Skeletal muscle tissue (tissue), 4 donors: ENCODE data around the gene FBXW7. TPM values are rescaled to one million over a fixed set of nuclear protein-coding genes. Genes with fewer than 3 reads are reported as not detected.

Experiments used
- H3K27ac ChIP-seq: one replicate; pipeline ENCODE4 v1.7.0; 2013; ENCODE audit warnings: mild to moderate bottlenecking, low read depth, low read length, inconsistent platforms
- H3K27me3 ChIP-seq, 3 donors: one replicate each; pipeline ENCODE4 v1.7.0; 2013; ENCODE audit warnings: low read length in 3 of 3; ENCODE audit not compliant: control insufficient read depth in 3 of 3, insufficient read depth in 3 of 3
- H3K36me3 ChIP-seq, 3 donors: one replicate each; pipeline ENCODE4 v1.7.0; 2013; ENCODE audit warnings: low read length in 3 of 3; ENCODE audit not compliant: control insufficient read depth in 3 of 3, insufficient read depth in 3 of 3
- H3K4me1 ChIP-seq, 3 donors: one replicate each; pipeline ENCODE4 v1.7.0; 2013; ENCODE audit warnings: low read length in 3 of 3, mild to moderate bottlenecking in 3 of 3; ENCODE audit not compliant: control insufficient read depth in 3 of 3, insufficient read depth in 3 of 3
- H3K4me3 ChIP-seq, 3 donors: one replicate each; pipeline ENCODE4 v1.7.0; 2013; ENCODE audit warnings: low read length in 3 of 3
- H3K9ac ChIP-seq, 3 donors: one replicate each; pipeline ENCODE4 v1.7.0; 2013; ENCODE audit warnings: low read length in 3 of 3, mild to moderate bottlenecking in 3 of 3, moderate library complexity in 2 of 3, low read depth in 1 of 3
- H3K9me3 ChIP-seq, 3 donors: one replicate each; pipeline ENCODE4 v1.7.0; 2013; ENCODE audit warnings: low read length in 3 of 3; ENCODE audit not compliant: control insufficient read depth in 3 of 3
- total RNA-seq: library from RNA; depleted of rRNA; stranded (reverse); fragments of >200 nt; gene quantifications from one replicate; pipeline ENCODE4 v1.2.3, GENCODE V29; 2014
- donor health status: Osteomylitis.

The FBXW7 gene
- total RNA-seq, 1 donor from 2014 or later: 102 TPM

DNA sequence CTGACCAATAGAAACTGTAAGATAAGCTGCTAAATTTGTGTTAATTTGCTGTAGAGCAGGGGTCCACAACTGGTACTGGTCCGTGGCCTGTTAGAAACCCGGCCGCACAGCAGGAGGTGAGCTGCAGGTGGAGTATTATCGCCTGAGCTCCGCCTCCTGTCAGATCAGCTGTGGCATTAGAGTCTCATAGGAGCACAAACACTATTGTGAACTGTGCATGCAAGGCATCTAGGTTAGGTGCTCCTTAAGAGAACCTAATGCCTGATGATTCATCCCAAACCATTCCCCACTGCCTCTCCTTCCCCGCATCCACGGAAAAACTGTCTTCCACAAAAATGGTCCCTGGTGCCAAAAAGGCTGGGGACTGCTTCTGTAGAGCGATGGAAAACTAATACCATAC, 19.7 kb downstream of the FBXW7 start:
- Histone ChIP-seq H3K4me1 (no peaks in the 10 kb centered on the region), H3K27ac (no peak overlapping the region), H3K9ac (no peak overlapping the region), H3K4me3 (no peak overlapping the region), H3K9me3 (no peaks in the 10 kb centered on the region), H3K36me3 (no peaks in the 10 kb centered on the region), H3K27me3 (no peaks in the 10 kb centered on the region)

DNA sequence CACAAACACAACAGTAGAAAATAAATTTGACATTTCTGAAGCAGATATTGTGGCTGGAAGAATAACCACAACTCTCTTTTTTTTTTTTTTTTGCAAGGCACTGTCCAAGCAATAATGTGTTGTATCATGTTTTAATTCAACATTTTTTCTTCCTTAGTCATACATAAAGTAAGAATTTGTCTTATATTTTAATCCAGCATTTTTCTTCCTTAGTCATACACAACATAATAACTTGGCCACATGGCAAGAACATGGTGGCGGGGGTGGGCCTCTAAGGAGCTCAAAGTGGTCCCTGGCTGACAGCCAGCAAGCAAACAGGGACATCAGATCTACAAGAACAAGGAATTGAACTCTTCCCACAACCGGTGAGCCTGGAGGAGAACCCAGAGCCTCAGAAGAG, 20.2 kb downstream of the FBXW7 start:
- Histone ChIP-seq H3K27me3 (no peaks in the 10 kb centered on the region), H3K4me1 (no peaks in the 10 kb centered on the region), H3K9ac (no peak overlapping the region), H3K36me3 (no peaks in the 10 kb centered on the region), H3K9me3 (no peaks in the 10 kb centered on the region), H3K27ac (no peak overlapping the region), H3K4me3 (no peak overlapping the region)

DNA sequence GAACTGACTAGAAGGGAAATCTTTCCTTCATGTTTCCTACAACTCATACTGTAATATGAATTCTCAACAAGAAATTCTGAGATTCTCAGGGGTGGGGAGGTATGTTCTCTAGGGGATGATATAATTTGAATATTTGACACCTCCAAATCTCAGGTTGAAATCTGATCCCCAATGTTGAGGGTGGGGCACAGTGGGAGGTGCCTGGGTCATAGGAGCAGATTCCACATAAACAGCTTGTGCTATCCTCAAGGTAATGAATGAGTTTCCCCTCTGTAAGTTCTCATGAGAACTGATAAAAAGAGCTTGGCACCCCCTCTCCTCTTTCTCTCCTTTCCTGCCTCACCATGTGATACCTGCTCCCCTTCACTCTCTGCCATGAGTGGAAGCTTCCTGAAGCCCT, 21.5 kb downstream of the FBXW7 start:
- no peaks in the 10 kb centered on the region for H3K27me3 ChIP-seq
- H3K9me3 ChIP-seq: no peaks in the 10 kb centered on the region
- H3K4me1 ChIP-seq: no peaks in the 10 kb centered on the region
- H3K27ac ChIP-seq: no peak overlapping the region
- H3K36me3 ChIP-seq: no peaks in the 10 kb centered on the region
- H3K9ac ChIP-seq: no peak overlapping the region
- no peak overlapping the region for H3K4me3 ChIP-seq

DNA sequence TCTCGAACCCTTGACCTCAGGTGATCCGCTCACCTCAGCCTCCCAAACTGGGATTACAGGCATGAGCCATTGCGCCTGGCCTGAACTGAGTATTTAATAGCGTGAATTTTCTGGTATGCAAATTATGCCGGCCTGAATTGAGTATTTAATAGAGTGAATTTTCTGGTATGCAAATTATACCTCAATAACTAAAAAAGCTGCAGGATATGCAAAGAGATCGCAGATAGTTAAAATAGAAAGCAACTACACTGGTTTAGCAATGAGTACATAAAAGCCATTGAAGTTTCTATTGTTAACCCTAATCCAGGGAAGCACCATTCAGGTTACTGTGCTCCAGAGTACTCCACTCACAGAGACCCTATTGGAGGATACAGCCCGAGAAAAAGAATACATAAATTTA, 22.8 kb downstream of the FBXW7 start:
- H3K9ac ChIP-seq: no peak overlapping the region
- H3K4me1 ChIP-seq: no peaks in the 10 kb centered on the region
- no peak overlapping the region for H3K27ac ChIP-seq
- H3K9me3 ChIP-seq: no peaks in the 10 kb centered on the region
- no peaks in the 10 kb centered on the region for H3K36me3 ChIP-seq
- H3K4me3 ChIP-seq: no peak overlapping the region
- H3K27me3 ChIP-seq: no peaks in the 10 kb centered on the region

DNA sequence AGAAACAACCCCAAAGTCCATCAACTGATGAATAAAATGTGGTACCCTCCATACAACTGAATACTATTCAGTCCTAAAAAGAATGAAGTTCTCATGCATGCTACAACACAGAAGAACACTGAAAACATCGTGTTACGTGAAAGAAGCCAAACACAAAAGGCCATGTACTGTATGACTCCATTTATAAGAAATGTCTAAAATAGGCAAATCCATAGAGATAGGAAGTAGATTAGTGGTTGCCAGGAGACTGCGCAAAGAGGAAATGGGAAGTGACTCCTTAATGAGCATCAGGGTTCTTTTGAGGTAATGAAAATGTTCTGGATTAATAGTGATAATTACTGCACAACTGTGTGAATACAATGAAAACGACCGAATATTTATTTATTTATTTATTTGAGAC, 23.4 kb downstream of the FBXW7 start:
- H3K27ac ChIP-seq: no peak overlapping the region
- H3K4me1 ChIP-seq: no peaks in the 10 kb centered on the region
- no peaks in the 10 kb centered on the region for H3K36me3 ChIP-seq
- H3K9ac ChIP-seq: no peak overlapping the region
- no peaks in the 10 kb centered on the region for H3K27me3 ChIP-seq
- no peaks in the 10 kb centered on the region for H3K9me3 ChIP-seq
- H3K4me3 ChIP-seq: no peak overlapping the region

DNA sequence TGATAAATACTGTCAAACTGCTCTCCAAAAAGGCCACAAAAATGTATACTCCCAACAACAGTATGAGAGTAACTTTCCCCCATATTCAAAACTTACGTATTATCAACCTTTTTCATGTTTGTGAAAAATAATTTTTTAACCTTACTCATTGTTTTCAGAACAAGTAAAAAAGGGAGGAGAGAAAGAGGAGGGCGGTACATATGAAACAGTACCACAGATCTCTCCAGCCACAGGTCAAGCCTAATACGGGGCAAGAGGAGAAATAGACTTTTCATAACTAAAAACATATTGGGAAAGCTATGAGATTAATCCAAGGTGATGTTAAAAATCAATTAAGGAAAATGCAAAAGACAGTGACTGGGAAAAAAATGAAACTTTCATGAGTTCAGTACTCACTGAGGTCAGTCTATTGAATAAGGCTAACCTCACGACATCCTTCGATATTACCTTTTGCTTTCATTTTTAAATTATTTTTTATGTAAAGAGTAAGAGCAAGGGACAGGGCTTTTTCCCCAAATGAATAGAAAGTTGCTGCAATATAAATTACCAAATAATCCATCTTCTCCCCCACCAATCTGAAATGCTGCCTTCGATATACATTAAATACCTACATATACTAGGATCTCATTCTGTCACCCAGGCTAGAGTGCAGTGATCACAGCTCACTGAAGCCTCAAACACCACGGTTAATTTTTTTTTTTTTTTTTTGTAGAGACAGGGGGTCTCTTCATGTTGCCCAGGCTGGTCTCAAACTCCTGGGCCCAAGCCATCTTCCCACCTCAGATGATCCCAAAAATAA, 25.3 kb downstream of the FBXW7 start:
- Histone ChIP-seq H3K27ac (no peak overlapping the region), H3K9me3 (no peaks in the 10 kb centered on the region), H3K27me3 (no peaks in the 10 kb centered on the region), H3K9ac (no peak overlapping the region), H3K4me3 (no peak overlapping the region), H3K4me1 (no peaks in the 10 kb centered on the region), H3K36me3 (no peaks in the 10 kb centered on the region)

DNA sequence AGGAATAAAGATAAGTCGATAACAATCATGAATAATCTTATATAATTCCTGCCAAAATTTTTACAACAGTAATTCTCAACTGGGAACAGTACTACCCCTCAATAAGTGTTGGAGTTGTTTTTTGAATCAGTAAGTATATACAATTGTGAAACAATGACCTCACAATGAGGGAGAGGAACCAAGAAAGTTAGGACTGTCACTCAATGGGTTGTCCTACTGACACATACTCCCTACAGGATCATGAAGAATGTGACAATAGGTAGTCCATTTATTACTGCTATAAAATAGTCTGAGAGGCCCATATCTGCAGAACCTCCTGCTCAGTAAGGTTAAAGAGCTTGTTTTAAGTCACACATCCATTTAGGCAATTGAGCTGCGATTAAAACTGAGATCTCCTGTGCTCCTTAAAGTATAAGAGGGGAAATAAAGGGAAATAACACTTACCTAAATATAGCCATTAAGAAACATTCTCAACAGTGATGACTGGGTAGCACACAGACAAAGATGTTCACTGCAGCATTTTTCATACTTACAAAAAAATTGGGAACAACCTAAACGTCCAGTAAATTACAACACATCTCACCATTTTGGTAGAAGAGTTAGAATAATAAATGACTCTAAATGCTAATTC, 26.2 kb downstream of the FBXW7 start:
- no peak overlapping the region for H3K4me3 ChIP-seq
- no peak overlapping the region for H3K9ac ChIP-seq
- no peaks in the 10 kb centered on the region for H3K9me3 ChIP-seq
- H3K27me3 ChIP-seq: no peaks in the 10 kb centered on the region
- no peaks in the 10 kb centered on the region for H3K36me3 ChIP-seq
- H3K4me1 ChIP-seq: no peaks in the 10 kb centered on the region
- no peak overlapping the region for H3K27ac ChIP-seq

DNA sequence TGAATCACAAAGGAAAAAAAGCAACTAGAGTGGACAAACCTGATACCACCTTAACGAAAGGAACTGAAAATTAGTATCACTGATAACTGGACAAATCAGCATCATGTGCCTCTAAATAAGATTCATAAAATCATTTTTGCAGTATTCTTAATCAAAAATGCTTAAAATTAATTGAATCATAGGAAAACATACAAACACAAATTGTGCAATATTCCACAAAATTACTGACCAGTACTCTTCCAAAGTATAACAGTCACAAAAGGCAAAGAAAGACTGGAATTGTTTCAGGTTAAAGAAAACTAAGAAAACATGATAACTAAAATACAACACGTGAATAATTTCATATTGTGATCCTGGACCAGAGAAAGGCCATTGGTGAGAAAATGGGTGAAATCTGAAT, 27.1 kb downstream of the FBXW7 start:
- H3K27me3 ChIP-seq: no peaks in the 10 kb centered on the region
- H3K27ac ChIP-seq: no peak overlapping the region

DNA sequence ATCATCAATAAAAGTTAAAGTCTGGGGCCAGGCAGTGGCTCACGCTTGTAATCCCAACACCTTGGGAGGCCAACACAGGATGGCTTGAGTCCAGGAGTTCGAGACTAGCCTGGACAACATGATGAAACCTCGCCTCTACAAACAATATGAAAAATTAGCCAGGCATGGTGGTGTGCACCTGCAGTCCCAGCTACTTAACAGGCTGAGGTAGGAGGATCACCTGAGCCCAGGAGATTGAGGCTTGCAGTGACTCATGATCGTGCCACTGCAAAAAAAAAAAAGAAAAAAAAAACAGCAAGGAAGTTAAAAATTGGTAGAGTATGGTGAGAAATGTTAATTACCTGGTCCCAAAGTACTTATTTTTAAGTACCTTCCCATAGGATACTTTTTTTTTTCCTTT, 27.5 kb downstream of the FBXW7 start:
- Histone ChIP-seq H3K4me3 (no peak overlapping the region), H3K9ac (no peak overlapping the region), H3K4me1 (no peaks in the 10 kb centered on the region), H3K36me3 (no peaks in the 10 kb centered on the region), H3K27me3 (no peaks in the 10 kb centered on the region), H3K9me3 (no peaks in the 10 kb centered on the region), H3K27ac (no peak overlapping the region)

More for the DNA sequence above, 27.1 kb downstream of the FBXW7 start:
- no peak overlapping the region for H3K4me3 ChIP-seq
- no peaks in the 10 kb centered on the region for H3K9me3 ChIP-seq
- H3K9ac ChIP-seq: no peak overlapping the region
- H3K36me3 ChIP-seq: no peaks in the 10 kb centered on the region
- no peaks in the 10 kb centered on the region for H3K4me1 ChIP-seq

DNA sequence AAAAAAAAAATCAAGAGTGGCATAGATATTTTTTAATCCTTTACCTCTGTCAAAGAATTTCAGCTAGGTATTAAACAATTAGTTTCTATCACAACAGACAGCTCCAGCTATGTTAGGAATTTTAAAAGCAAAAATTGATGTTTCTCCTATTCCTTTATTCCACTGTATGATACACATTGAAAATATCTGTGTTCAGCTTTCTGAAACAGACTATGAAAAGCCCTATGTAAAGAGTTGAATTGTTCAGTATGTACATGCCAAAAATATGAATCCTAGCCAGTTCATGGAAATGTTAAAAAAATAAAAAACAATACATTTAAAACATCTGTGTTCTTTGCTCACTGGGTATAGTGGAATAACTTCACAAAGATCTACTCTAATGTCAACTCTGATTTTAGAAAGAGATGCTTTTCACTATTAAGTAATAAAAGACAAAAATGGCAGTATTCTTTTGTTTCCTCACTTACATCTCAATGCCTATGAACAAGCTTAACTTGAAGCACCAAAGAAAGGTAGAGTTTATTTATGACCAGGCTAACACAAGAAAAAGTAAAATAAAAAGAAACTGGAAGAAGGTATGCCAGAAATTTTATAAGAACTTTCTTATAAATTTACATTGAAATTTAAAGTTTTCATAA, 32.1 kb downstream of the FBXW7 start:
- Histone ChIP-seq H3K27ac (no peak overlapping the region), H3K36me3 (no peaks in the 10 kb centered on the region), H3K9ac (no peak overlapping the region)

More for the DNA sequence above, 32.1 kb downstream of the FBXW7 start:
- H3K27me3 ChIP-seq: no peaks in the 10 kb centered on the region
- no peaks in the 10 kb centered on the region for H3K4me1 ChIP-seq
- H3K4me3 ChIP-seq: no peak overlapping the region
- H3K9me3 ChIP-seq: no peaks in the 10 kb centered on the region
